Natural killer cell (primary cell): ENCODE results near the gene RIPPLY2. TPM values are rescaled to one million over a fixed set of nuclear protein-coding genes. Genes with fewer than 3 reads are reported as not detected.

Source experiments
- ATAC-seq, 3 donors: fragments of 150-1000 bp in 2 of 3; fragments of 200-7000 bp in 1 of 3; cut with Tn5 transposase; 1 replicate in 1 of 3; 2 replicates in 2 of 3; pipeline ENCODE4 v1.10.0; 2021; ENCODE audit warnings: mild to moderate bottlenecking in 2 of 3, moderate library complexity in 2 of 3
- DNase-seq, 2 donors: peaks; one replicate each; pipeline versions ENCODE4 v3.0.0 to v3.0.0-alpha.2; 2013 to 2021; ENCODE audit warnings: mixed read lengths in 1 of 2
- H3K27ac ChIP-seq: one replicate; pipeline ENCODE4 v1.5.1; 2013; ENCODE audit warnings: mild to moderate bottlenecking, low read length
- H3K27me3 ChIP-seq: one replicate; pipeline ENCODE4 v1.6.1; 2013; ENCODE audit warnings: low read length; ENCODE audit not compliant: control insufficient read depth, insufficient read depth
- H3K36me3 ChIP-seq: one replicate; pipeline ENCODE4 v1.6.1; 2013; ENCODE audit warnings: low read length; ENCODE audit not compliant: control insufficient read depth, insufficient read depth
- H3K4me1 ChIP-seq: one replicate; pipeline ENCODE4 v1.6.1; 2013; ENCODE audit warnings: low read length; ENCODE audit not compliant: control insufficient read depth, insufficient read depth
- H3K4me3 ChIP-seq: one replicate; pipeline ENCODE4 v1.5.1; 2013; ENCODE audit warnings: low read length
- H3K9me3 ChIP-seq: one replicate; pipeline ENCODE4 v1.6.1; 2013; ENCODE audit warnings: low read length; ENCODE audit not compliant: control insufficient read depth, insufficient read depth
- H3K27ac Mint-ChIP-seq, 2 donors: one replicate each; pipeline ENCODE4 v1.8.0; 2022; ENCODE audit warnings: mild to moderate bottlenecking in 2 of 2, mixed read lengths in 2 of 2, moderate library complexity in 1 of 2
- H3K27me3 Mint-ChIP-seq, 2 donors: one replicate each; pipeline ENCODE4 v1.8.0; 2022; ENCODE audit warnings: low read depth in 2 of 2, mixed read lengths in 2 of 2
- H3K36me3 Mint-ChIP-seq: one replicate; pipeline ENCODE4 v1.8.0; 2022; ENCODE audit warnings: mixed read lengths
- H3K4me1 Mint-ChIP-seq, 2 donors: one replicate each; pipeline ENCODE4 v1.8.0; 2022; ENCODE audit warnings: mixed read lengths in 2 of 2
- H3K4me3 Mint-ChIP-seq: one replicate; pipeline ENCODE4 v1.8.0; 2022; ENCODE audit warnings: mild to moderate bottlenecking, moderate library complexity, mixed read lengths
- H3K9me3 Mint-ChIP-seq, 2 donors: one replicate each; pipeline ENCODE4 v1.8.0; 2022; ENCODE audit warnings: mixed read lengths in 2 of 2
- CTCF ChIP-seq: fragments of 200-600 bp; IDR thresholded peaks from one replicate; pipeline ENCODE4 v1.8.0; 2022; ENCODE audit warnings: antibody characterized with exemption
- WGBS: methylation state at CpG from one replicate; pipeline ENCODE4 v1.1.7; 2013; ENCODE audit warnings: missing lambda C conversion rate; ENCODE audit not compliant: insufficient coverage; 5-methylcytosine and 5-hydroxymethylcytosine counted together
- intact Hi-C: fragments of 100-400 bp; cut with micrococcal nuclease; formaldehyde crosslinking; loops from one replicate; pipeline ENCODE4 v1.14.2; 2022
- total RNA-seq, 4 donors: library from RNA; stranded (reverse); fragments of 120-200 nt in 1 of 4; gene quantifications; one replicate each; pipeline versions ENCODE4 v1.2.3 to v1.2.4, GENCODE V29; 2013 to 2022

RIPPLY2 gene
- total RNA-seq, 3 donors from 2014 or later (not counting 1 experiment from before 2014, with no cell fraction given): not detected

GRCh38 chr6:83844170-83844569 lies 9.0 kb upstream of the RIPPLY2 start:
- Histone ChIP-seq H3K27me3 (peaks cover 6% of the 10 kb centered on the region), H3K36me3 (no peaks in the 10 kb centered on the region), H3K4me1 (no peaks in the 10 kb centered on the region), H3K4me3 (no peak overlapping the region), H3K9me3 (no peaks in the 10 kb centered on the region), H3K27ac (no peak overlapping the region)
- Mint-ChIP-seq H3K4me1 (no peaks in the 10 kb centered on the region), H3K9me3 (peaks cover 0 to 2% of the 10 kb centered on the region in 2 donors), H3K36me3 (no peaks in the 10 kb centered on the region), H3K27ac (no peak overlapping the region), H3K4me3 (no peak overlapping the region), H3K27me3 (peaks cover 25 to 39% of the 10 kb centered on the region in 2 donors)
- 91% methylated on average over 1 of the region's 3 CpGs for WGBS
- intact Hi-C loops: no loop called here
- TF ChIP-seq CTCF: no peak
- DNase-seq (no peak), ATAC-seq (no peak)

GRCh38 chr6:83846291-83846690 lies 6.9 kb upstream of the RIPPLY2 start:
- no peaks in the 10 kb centered on the region for H3K36me3 ChIP-seq
- Mint-ChIP-seq H3K9me3 (no peaks in the 10 kb centered on the region), H3K27ac (no peak overlapping the region), H3K4me1 (no peaks in the 10 kb centered on the region), H3K27me3 (peaks cover 31 to 58% of the 10 kb centered on the region in 2 donors), H3K36me3 (peaks cover 6% of the 10 kb centered on the region), H3K4me3 (no peak overlapping the region)
- H3K9me3 ChIP-seq: no peaks in the 10 kb centered on the region
- no peak overlapping the region for H3K4me3 ChIP-seq
- intact Hi-C loops: no loop called here
- ATAC-seq (no peak), DNase-seq (no peak)
- no peaks in the 10 kb centered on the region for H3K4me1 ChIP-seq
- peaks cover 17% of the 10 kb centered on the region for H3K27me3 ChIP-seq
- TF ChIP-seq CTCF: no peak
- no peak overlapping the region for H3K27ac ChIP-seq
- 47% methylated on average over 1 of the region's 1 CpG for WGBS

- peaks cover 22% of the 10 kb centered on the region for H3K27me3 ChIP-seq
- no peak overlapping the region for H3K4me3 ChIP-seq
- H3K9me3 Mint-ChIP-seq: no peaks in the 10 kb centered on the region
- ATAC-seq (no peak), DNase-seq (no peak)
- peaks cover 6% of the 10 kb centered on the region for H3K36me3 Mint-ChIP-seq
- H3K36me3 ChIP-seq: no peaks in the 10 kb centered on the region
- H3K4me1 ChIP-seq: no peaks in the 10 kb centered on the region
- H3K27me3 Mint-ChIP-seq: peaks cover 33 to 60% of the 10 kb centered on the region in 2 donors
- no peaks in the 10 kb centered on the region for H3K9me3 ChIP-seq
- H3K4me3 Mint-ChIP-seq: no peak overlapping the region
- no peak overlapping the region for H3K27ac ChIP-seq
- no peaks in the 10 kb centered on the region for H3K4me1 Mint-ChIP-seq
- TF ChIP-seq CTCF: no peak
- intact Hi-C loops: no loop called here
- H3K27ac Mint-ChIP-seq: no peak overlapping the region
Observed at GRCh38 chr6:83847179-83847578, 6.0 kb upstream of the RIPPLY2 start.

GRCh38 chr6:83849127-83849526 lies 4.0 kb upstream of the RIPPLY2 start:
- Mint-ChIP-seq H3K4me1 (no peaks in the 10 kb centered on the region), H3K27me3 (peaks cover 42 to 63% of the 10 kb centered on the region in 2 donors), H3K36me3 (peaks cover 6% of the 10 kb centered on the region), H3K27ac (no peak overlapping the region), H3K9me3 (no peaks in the 10 kb centered on the region), H3K4me3 (no peak overlapping the region)
- Histone ChIP-seq H3K4me1 (peaks cover 11% of the 10 kb centered on the region), H3K4me3 (no peak overlapping the region), H3K9me3 (no peaks in the 10 kb centered on the region), H3K36me3 (no peaks in the 10 kb centered on the region), H3K27ac (no peak overlapping the region), H3K27me3 (peaks cover 33% of the 10 kb centered on the region)
- intact Hi-C loops: no loop called here
- TF ChIP-seq CTCF: no peak
- ATAC-seq (no peak), DNase-seq (no peak)
- WGBS: 87% methylated on average over 2 of the region's 2 CpGs
